ENCODE data around the gene CARMIL1. TPM values are rescaled to one million over a fixed set of nuclear protein-coding genes. Genes with fewer than 3 reads are reported as not detected.
"Not testable (repeated sequence)": the region's sequence is repeated elsewhere in the genome, so short reads cannot be mapped to it uniquely, and the experiment has no call there.

Gene CARMIL1
- total and polyA plus RNA-seq, 10 donors: 3.7 to 34.8 (median 9.3) TPM

GRCh38 chr6:25296217-25296905, 17.2 kb downstream of the CARMIL1 start:
- no peaks in the 10 kb centered on the region for H3K9me3 ChIP-seq
- peak overlapping the region in 2 of 8 donors; percentile 23 to 28 for H3K27ac ChIP-seq
- 74 to 89% (median 85%) methylated on average over 2 of the region's 2 CpGs for WGBS, 5 donors
- H3K27me3 ChIP-seq (replicated peaks in 1 of 7): no peaks in the 10 kb centered on the region
- no peak for TF ChIP-seq POLR2A (IDR thresholded peaks at IDR 0.05)
- no peak for TF ChIP-seq CTCF (IDR thresholded peaks at IDR 0.05 in 8 of 11, conservative IDR thresholded peaks at IDR 0.05 in 3 of 11)
- no peak for TF ChIP-seq POLR2AphosphoS5 (IDR thresholded peaks at IDR 0.05)
- H3K4me1 ChIP-seq: peaks cover 0 to 48% (median 27%) of the 10 kb centered on the region in 6 donors
- no peaks in the 10 kb centered on the region for H3K36me3 ChIP-seq
- intact Hi-C loops (cut with DNase I; ENCODE audit: low total_unique reads): no loop called here
- no peak for DNase-seq
- H3K4me3 ChIP-seq: no peak overlapping the region

- TF ChIP-seq POLR2AphosphoS5 (IDR thresholded peaks at IDR 0.05): no peak
- TF ChIP-seq POLR2A (IDR thresholded peaks at IDR 0.05): no peak
- Histone ChIP-seq H3K36me3 (no peaks in the 10 kb centered on the region), H3K27ac (peak overlapping the region in 2 of 8 donors; percentile 7 to 28), H3K4me1 (peaks cover 0 to 55% (median 33%) of the 10 kb centered on the region in 6 donors), H3K9me3 (no peaks in the 10 kb centered on the region), H3K4me3 (no peak overlapping the region), H3K27me3 (replicated peaks in 1 of 7) (no peaks in the 10 kb centered on the region)
- DNase-seq: no peak
- intact Hi-C loops (cut with DNase I; ENCODE audit: low total_unique reads): no loop called here
- 51 to 67% (median 55%) methylated on average over 2 of the region's 2 CpGs for WGBS, 5 donors
Observed at GRCh38 chr6:25297039-25297441, 17.9 kb downstream of the CARMIL1 start.

- Histone ChIP-seq H3K4me1 (peaks cover 0 to 64% (median 41%) of the 10 kb centered on the region in 6 donors), H3K27ac (peak overlapping the region in 4 of 8 donors; percentile 28 to 73 (median 42)), H3K27me3 (replicated peaks in 1 of 7) (no peaks in the 10 kb centered on the region)
Observed at GRCh38 chr6:25297823-25298522, 18.8 kb downstream of the CARMIL1 start.

GRCh38 chr6:25298523-25298865, 19.3 kb downstream of the CARMIL1 start:
- H3K9me3 ChIP-seq; intact Hi-C loops (cut with DNase I; ENCODE audit: low total_unique reads); H3K36me3 ChIP-seq; H3K27me3 ChIP-seq (replicated peaks in 1 of 7); DNase-seq; H3K4me3 ChIP-seq: not testable (repeated sequence)
- Histone ChIP-seq H3K27ac (peak overlapping the region in 4 of 8 donors; percentile 28 to 73 (median 42)), H3K4me1 (peaks cover 0 to 69% (median 43%) of the 10 kb centered on the region in 6 donors)
- WGBS, 5 donors: 67 to 82% (median 77%) methylated on average over 7 to 8 of the region's 8 CpGs

More at GRCh38 chr6:25297823-25298522, 18.8 kb downstream of the CARMIL1 start:
- intact Hi-C loops (cut with DNase I; ENCODE audit: low total_unique reads): no loop called here
- no peak for TF ChIP-seq CTCF (IDR thresholded peaks at IDR 0.05 in 8 of 11, conservative IDR thresholded peaks at IDR 0.05 in 3 of 11)
- no peak for TF ChIP-seq POLR2AphosphoS5 (IDR thresholded peaks at IDR 0.05)
- TF ChIP-seq POLR2A (IDR thresholded peaks at IDR 0.05): no peak
- Histone ChIP-seq H3K4me3 (no peak overlapping the region), H3K9me3 (no peaks in the 10 kb centered on the region), H3K36me3 (no peaks in the 10 kb centered on the region)
- no peak for DNase-seq
- 74 to 86% (median 83%) methylated on average over 3 of the region's 3 CpGs for WGBS, 5 donors

GRCh38 chr6:25301362-25301761, 22.2 kb downstream of the CARMIL1 start:
- intact Hi-C loops (cut with DNase I; ENCODE audit: low total_unique reads): no loop called here
- H3K4me3 ChIP-seq: no peak overlapping the region
- peaks cover 0 to 68% (median 41%) of the 10 kb centered on the region in 6 donors for H3K4me1 ChIP-seq
- WGBS, 5 donors: 41 to 53% (median 48%) methylated on average over 3 of the region's 3 CpGs
- H3K27ac ChIP-seq: peak overlapping the region in 4 of 8 donors; percentile 39 to 74 (median 56)
- TF ChIP-seq POLR2A (IDR thresholded peaks at IDR 0.05) (no peak), CTCF (IDR thresholded peaks at IDR 0.05 in 8 of 11, conservative IDR thresholded peaks at IDR 0.05 in 3 of 11) (no peak), POLR2AphosphoS5 (IDR thresholded peaks at IDR 0.05) (no peak)
- no peaks in the 10 kb centered on the region for H3K27me3 ChIP-seq (replicated peaks in 1 of 7)
- H3K9me3 ChIP-seq: no peaks in the 10 kb centered on the region
- no peaks in the 10 kb centered on the region for H3K36me3 ChIP-seq
- DNase-seq: no peak

Data from spleen (tissue), 11 donors.